Cardiac muscle cell (in vitro differentiated cells and primary cell): ENCODE results near the gene CUEDC1. TPM values are rescaled to one million over a fixed set of nuclear protein-coding genes. Genes with fewer than 3 reads are reported as not detected.
A peak's percentile ranks its signal among the peaks of the same experiment; 100 is the strongest.

ENCODE experiments used
- DNase-seq, 2 donors: peaks; one replicate each; pipeline versions ENCODE4 v3.0.0 to v3.0.0-alpha.2; 2010 to 2017; ENCODE audit warnings: low read depth in 1 of 2, low spot score in 1 of 2
- H3K27ac ChIP-seq: fragments of 200-600 bp; sonication (generic); 2 replicates; pipeline ENCODE4 v1.5.1; 2016
- H3K27me3 ChIP-seq: fragments of 200-600 bp; sonication (generic); 2 replicates; pipeline ENCODE4 v1.6.0; 2016; ENCODE audit warnings: control low read depth
- H3K36me3 ChIP-seq: fragments of 200-600 bp; sonication (generic); 2 replicates; pipeline ENCODE4 v1.5.1; 2016; ENCODE audit warnings: control low read depth
- H3K4me1 ChIP-seq: fragments of 200-600 bp; sonication (generic); 2 replicates; pipeline ENCODE4 v1.8.1; 2017; ENCODE audit warnings: low read depth, mild to moderate bottlenecking, mixed run types
- H3K4me3 ChIP-seq: fragments of 200-600 bp; sonication (generic); 2 replicates; pipeline ENCODE4 v1.5.1; 2016; ENCODE audit warnings: mild to moderate bottlenecking
- H3K9me3 ChIP-seq: fragments of 200-600 bp; sonication (generic); 2 replicates; pipeline ENCODE4 v1.5.1; 2017; ENCODE audit warnings: low read depth, mild to moderate bottlenecking, control low read depth
- CTCF ChIP-seq: IDR thresholded peaks from 2 replicates; pipeline ENCODE4 v1.5.1; 2012; ENCODE audit warnings: low read depth, mild to moderate bottlenecking, low read length
- polyA plus RNA-seq: library from polyadenylated mRNA; unstranded; fragments of >200 nt; fragmentation: Nextera tagmentation; extraction: Ambion mirVana; gene quantifications from 2 replicates; pipeline ENCODE4 v1.2.1, GENCODE V29; 2016
- total RNA-seq: library from RNA; depleted of rRNA; stranded (reverse); fragments of >200 nt; gene quantifications from 2 replicates; pipeline ENCODE4 v1.2.3, GENCODE V29; 2016

CUEDC1 gene
- total and polyA plus RNA-seq, 2 experiments from 2014 or later: 10.9 to 18.3 TPM

- DNase-seq: peak in 1 of 2 donors; percentile 72
- no peak for TF ChIP-seq CTCF
- H3K36me3 ChIP-seq: no peaks in the 10 kb centered on the region
- no peak overlapping the region for H3K4me3 ChIP-seq
- no peak overlapping the region for H3K27ac ChIP-seq
- peaks cover 13% of the 10 kb centered on the region for H3K4me1 ChIP-seq
- no peaks in the 10 kb centered on the region for H3K27me3 ChIP-seq
- H3K9me3 ChIP-seq: no peaks in the 10 kb centered on the region
These were observed 34.1 kb downstream of the CUEDC1 start for GRCh38 chr17:57920916-57921703.

GRCh38 chr17:57919918-57920317 is 35.3 kb downstream of the CUEDC1 start:
- H3K4me1 ChIP-seq: peaks cover 24% of the 10 kb centered on the region
- no peaks in the 10 kb centered on the region for H3K9me3 ChIP-seq
- DNase-seq: no peak
- H3K27ac ChIP-seq: no peak overlapping the region
- no peak overlapping the region for H3K4me3 ChIP-seq
- TF ChIP-seq CTCF: no peak
- no peaks in the 10 kb centered on the region for H3K27me3 ChIP-seq
- H3K36me3 ChIP-seq: no peaks in the 10 kb centered on the region

GRCh38 chr17:57918017-57918895 is 37.0 kb downstream of the CUEDC1 start:
- peaks cover 24% of the 10 kb centered on the region for H3K4me1 ChIP-seq
- DNase-seq: peak in 1 of 2 donors; percentile 45
- H3K36me3 ChIP-seq: no peaks in the 10 kb centered on the region
- no peaks in the 10 kb centered on the region for H3K9me3 ChIP-seq
- no peak for TF ChIP-seq CTCF
- H3K27me3 ChIP-seq: no peaks in the 10 kb centered on the region
- no peak overlapping the region for H3K27ac ChIP-seq
- no peak overlapping the region for H3K4me3 ChIP-seq

- peak in 1 of 2 donors; percentile 40 for DNase-seq
- Histone ChIP-seq H3K27me3 (no peaks in the 10 kb centered on the region), H3K4me3 (no peak overlapping the region), H3K4me1 (peaks cover 24% of the 10 kb centered on the region), H3K36me3 (no peaks in the 10 kb centered on the region), H3K9me3 (no peaks in the 10 kb centered on the region), H3K27ac (peak overlapping the region; percentile 16)
- TF ChIP-seq CTCF: no peak
These were observed 38.0 kb downstream of the CUEDC1 start for GRCh38 chr17:57916925-57917858.
